Germinal center (tissue), 1 donor: Measurements from ENCODE around the gene DNM1L.

Experiments used
- DNase-seq: peaks from one replicate; pipeline ENCODE4 v3.0.0; 2012; ENCODE audit warnings: mixed read lengths, low spot score

Gene DNM1L

DNA sequence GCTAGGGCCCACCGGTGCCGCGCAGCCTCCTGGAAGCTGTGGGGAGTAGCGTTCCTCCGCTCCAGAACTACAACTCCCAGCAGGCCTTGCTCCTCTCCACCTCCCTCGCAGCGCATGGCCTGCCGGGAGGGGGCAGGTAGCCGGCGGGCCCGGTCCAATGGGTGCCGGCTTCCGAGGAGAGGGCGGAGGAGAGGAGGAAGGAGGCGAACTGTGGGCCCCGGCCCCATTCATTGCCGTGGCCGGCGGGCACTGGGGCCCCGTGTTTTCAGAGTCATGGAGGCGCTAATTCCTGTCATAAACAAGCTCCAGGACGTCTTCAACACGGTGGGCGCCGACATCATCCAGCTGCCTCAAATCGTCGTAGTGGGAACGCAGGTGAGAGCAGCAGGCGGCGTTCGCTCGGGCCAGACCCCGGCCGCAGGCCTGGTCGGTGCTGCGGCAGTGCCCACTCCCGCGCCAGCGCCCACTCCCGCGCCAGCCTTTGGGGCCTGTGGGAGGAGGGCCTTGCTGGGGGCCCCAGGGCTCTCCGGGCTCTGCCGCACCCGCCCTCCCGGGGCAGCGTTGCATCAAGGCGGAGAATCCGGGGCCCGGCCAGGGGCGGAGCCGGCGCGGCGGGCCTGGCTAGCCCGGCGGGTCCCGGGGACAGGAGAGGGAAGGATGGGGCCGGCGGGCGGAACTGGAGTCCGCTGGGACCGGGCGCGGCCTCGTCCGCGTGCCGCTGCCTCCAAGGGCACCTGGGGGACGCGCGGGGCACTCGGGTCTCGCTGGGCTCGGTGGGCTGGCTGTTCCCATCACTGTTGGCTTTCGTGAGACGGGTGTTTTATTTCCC lies at the start of gene DNM1L:
Gene DNM1L, plus strand, starts transcription at position 211 of the 829 bp plus-strand sequence. Its CDS starts 63 bp downstream, at position 274.
- DNase-seq, result peak; percentile 95

DNA sequence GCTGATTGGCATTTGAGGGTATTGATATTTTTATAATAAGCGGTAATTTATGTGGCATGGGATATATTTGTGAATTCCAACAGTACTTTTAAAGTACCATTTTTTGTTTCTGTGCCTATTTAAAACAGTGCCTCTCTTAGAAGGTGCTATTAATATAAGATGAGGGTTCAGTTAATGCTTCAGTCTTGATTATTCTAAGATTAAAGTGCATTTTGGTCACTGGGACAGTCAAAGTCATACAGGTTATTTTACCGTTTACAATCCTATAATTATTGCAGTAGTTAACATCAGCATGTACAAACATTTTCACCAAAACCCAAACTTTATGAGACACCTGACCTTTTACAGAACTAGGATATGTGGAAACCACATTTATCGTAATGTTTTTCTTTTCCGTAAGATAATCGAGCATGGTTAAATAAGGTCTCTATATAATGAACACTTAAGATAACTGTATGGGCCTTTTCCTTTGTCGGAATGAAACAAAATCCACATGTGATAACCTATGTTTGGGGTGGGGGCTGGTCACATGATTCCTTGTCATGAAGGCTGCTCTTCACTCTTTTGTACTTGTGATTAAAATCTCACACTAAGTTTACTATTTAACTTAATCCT lies 37.7 kb upstream of the DNM1L start:
- no peak for DNase-seq

- DNase-seq, result no peak
Measured at GRCh38 chr12:32644431-32644830, 34.7 kb upstream of the DNM1L start.

DNA sequence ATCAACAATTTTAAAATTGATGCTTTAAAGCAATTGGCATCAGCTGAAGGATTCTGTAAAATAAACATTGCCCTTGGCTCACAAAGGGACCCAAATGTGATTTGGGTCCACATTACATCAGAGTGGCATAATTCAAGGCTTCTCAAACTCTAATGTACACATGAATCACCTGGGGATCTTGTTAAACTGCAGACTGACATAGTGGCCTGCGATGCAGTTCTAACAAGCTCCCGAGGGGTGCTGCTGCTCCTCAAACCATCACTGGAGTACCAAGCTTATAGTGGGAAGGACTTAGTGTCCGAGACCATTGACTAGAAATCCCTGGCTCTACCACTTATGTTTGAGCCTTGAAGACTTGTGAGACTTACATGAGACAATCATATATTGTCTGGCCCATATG lies 31.8 kb upstream of the DNM1L start:
- no peak for DNase-seq

DNA sequence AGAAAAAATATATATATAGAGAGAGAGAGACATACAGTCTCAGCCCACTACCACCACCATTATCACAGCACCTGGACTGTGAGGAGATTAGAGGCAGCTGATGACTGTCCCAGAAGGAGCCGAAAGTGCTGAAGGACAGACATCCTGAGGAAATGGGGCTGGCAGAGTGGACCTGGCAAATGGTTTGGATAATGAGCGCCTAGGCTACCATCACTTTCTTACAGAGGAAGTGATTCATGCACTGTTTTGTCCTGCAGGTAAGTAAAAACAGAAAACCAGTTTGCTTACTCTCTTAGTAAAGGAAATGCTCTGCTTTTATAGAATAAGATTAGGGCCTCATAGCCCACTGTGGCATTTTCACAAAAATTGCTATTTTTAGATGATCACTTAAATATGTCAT lies 28.6 kb upstream of the DNM1L start:
- no peak for DNase-seq

DNA sequence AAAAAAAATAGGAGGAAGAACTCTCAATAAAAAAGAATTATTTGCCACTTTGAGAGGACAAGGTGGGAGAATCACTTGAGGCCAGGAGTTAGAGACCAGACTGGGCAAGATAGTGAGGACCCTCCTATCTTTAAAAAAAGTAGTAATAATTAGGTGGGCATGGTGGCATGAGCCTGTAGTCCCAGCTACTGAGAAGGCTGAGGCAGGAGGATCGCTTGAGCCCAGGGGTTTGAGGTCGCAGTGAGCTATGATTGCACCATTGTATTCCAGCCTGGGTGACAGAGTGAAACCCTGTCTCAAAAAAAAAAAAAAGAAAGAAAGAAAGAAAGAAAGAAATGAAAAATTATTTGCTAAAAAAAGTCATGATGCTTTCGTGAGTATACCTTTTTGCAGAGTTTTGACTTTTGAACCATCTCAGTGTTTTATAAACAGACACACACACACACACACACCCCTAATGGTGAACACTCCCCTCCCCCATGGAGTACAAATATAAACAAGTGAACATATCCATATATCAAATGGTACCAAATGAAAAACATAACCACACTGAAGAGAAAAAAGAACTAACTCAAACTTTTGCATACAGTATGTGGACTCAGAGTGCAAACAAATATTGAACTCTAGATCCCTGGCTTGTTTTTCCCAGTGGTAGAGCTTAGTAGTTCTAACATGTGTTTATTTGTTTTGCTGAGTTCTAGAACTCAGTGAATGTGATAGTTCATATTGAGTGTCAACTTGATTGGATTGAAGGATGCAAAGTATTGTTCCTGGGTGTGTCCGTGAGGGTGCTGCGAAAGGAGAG lies 27.7 kb upstream of the DNM1L start:
- no peak for DNase-seq

GRCh38 chr12:32651956-32652210 lies 27.2 kb upstream of the DNM1L start:
- no peak for DNase-seq

GRCh38 chr12:32659908-32660440 lies 19.1 kb upstream of the DNM1L start:
- no peak for DNase-seq

DNA sequence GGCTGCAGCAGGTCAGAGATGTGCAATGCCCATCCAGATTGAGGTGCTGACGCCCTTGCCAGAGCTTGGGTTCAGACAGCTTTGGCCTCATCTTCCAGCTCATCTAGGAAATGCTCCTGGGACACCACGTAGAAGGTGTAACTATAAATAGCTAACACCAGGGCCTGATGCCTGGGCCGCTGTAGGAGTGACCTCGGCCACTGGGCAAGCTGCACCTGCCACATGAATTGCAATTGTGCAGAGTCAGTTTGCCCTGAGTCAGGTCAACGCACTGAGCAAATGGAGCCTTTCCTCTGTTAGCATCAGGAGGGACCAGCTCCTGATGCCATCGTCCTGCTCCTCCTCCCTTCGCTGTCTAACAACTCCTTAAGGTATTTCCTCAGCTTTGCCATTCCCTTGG lies 17.4 kb upstream of the DNM1L start:
- no peak for DNase-seq

DNA sequence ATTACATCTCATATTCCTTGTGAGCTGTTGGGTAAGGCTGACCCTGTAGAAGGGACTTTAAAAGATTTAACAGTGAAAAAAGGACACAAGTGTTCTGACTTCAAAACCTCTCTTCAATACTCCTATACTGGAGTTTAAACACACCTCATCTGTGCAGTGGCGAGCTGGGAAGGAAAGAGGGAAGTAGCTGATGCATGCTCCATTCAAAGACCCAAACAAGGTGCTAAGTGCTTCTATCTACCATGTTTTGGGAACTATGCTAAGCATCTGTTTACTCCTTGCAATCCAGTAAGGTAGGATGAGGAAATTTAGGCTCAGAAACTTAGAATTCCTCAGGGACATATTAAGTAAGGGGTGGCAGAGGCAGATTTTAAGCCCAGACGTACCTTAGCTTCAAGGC lies 16.4 kb upstream of the DNM1L start:
- DNase-seq, result no peak

GRCh38 chr12:32666018-32666417 lies 13.1 kb upstream of the DNM1L start:
- no peak for DNase-seq

DNA sequence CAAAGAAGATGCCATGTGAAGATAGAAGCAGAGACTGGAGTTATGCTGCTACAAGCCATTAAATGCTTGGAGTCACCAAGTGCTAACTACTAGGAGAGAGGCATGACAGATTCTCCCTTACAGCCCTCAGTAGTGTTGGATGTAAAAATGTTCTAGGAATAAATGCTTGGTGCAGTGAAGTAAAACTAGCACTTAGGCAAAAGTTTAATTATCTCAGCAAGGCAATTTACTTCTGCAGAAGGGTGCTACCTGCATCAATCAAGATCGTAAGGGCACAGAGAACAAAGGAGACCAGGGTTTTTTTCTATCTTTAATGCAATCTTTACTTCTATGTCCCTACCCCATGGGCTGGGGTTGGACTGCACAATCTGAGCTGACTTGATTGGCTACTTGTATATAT lies 9.5 kb upstream of the DNM1L start:
- no peak for DNase-seq

DNA sequence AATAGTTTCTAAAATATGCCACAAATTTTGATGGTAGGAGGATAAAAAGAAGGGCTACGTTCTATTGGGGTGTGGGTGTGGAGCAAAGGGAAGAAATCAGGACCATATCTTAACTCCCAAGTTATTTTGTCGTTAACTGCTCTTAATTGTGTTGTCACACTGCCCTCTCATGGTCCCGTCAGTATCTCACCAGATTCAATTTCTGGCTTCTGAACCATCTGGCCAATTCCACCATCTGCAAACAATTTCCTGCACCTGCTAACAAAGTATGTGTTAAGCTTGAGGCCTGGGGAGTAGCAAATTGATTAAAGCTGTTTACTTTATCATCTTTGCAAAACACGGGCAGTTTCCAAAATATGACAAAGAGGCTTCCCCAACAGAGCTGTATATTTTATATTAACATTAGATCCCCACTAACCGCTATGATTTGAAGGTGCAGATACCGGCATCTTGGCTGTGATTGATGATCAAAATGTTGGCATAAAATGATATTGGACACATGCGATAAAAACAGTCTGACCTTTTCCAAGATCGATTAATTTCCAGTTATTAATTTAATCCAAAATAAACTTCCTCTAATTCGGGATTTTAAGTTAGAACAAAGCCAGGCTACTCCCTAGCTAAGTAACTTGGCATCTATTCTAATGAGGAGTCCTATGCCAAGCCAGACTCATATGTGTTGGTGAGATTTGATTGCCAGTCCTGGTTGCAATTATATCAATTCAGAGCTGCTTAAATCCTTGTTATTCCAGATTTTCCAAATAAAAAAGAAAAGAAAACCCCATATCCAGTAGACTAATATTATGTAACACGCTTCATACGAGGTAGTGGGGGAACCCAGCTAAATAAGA lies 6.9 kb upstream of the DNM1L start:
- peak; percentile 54 for DNase-seq

DNA sequence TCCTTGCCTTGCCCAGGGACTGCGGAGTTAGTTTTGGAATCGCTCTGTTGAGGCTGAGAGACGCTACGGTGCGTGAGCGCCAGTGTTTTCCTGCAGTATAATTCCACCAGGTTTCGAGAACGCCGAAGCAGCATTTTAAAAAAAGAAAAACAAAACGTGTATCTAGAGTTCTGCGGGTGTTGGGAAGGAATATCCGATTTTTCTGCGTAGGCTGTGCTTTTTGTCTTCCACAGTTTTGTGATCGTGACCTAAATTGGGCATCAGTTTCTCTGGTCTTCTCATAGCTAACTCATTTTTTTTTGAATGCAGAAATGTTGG lies 778 bp downstream of the DNM1L start:
- DNase-seq, result no peak

DNA sequence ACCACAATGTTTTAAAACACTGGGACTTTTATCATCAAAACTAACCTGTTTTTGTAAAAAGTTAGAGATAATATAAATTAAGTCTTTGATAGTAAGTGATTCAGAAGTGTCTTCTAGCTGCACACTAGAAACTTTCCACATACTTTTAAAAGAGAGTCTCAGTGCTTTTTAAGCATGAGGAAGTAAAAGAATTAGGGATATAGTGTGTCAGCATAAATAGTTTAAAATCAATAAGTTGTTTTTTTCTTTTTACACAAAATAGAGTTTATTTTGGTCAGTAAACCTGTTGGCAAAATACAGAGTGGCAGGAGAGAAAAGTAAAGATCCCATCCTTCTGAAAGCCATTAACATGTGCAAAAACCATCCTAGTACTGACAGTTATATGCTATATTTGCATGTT lies 1.7 kb downstream of the DNM1L start:
- no peak for DNase-seq

- no peak for DNase-seq
Measured at GRCh38 chr12:32681272-32681671, 2.2 kb downstream of the DNM1L start.

DNA sequence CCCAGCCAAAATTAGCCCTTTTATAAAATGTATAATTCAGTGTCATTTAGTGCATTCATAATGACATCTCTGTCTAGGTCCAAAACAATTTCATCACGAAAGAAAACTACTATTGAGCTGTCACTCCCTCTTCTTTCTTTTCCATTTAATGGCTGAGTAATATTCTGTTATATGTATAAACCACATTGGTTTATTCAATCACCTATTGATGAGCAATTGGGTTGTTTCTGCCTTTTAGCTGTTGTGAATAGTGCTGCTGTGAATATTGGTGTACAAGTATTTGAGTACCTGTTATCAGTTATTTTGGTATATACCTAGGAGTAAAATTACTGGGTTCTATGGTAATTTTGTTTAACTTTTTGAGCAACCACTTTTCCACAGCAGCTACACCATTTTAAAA lies 7.2 kb downstream of the DNM1L start:
- DNase-seq, result no peak

GRCh38 chr12:32688786-32689185 lies 9.7 kb downstream of the DNM1L start:
- DNase-seq, result no peak

- DNase-seq, result no peak
Measured at GRCh38 chr12:32690927-32691326, 11.8 kb downstream of the DNM1L start.

GRCh38 chr12:32692358-32692757 lies 13.3 kb downstream of the DNM1L start:
- DNase-seq, result no peak

- DNase-seq, result no peak
Measured at GRCh38 chr12:32693036-32693435, 13.9 kb downstream of the DNM1L start.

DNA sequence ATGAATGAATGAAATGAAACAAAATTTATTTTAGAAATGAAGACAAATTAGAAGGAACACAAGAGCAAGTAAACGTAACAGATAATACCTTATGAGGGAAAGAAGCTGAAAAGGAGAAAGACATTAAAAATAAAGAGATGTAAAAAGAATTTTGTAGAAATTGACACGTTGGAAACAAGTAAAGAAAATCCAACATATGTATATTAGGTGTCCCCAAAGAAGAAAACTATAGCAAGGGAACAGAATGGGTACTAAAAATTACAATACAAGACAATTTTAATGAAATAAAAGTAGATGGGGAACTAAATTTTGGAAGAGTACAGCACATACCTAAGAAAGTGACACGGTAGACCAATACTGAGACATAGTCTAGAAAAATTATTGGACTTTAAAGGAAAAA lies 16.7 kb downstream of the DNM1L start:
- no peak for DNase-seq
